Activated naive CD4-positive, alpha-beta T cell treated with Interleukin-2 at 50 U/mL for 16 hours (primary cell): ENCODE data around the gene KCTD18.

Source experiments
- DNase-seq: peaks from one replicate; pipeline ENCODE4 v3.0.0-alpha.2; 2020

KCTD18 gene

DNA sequence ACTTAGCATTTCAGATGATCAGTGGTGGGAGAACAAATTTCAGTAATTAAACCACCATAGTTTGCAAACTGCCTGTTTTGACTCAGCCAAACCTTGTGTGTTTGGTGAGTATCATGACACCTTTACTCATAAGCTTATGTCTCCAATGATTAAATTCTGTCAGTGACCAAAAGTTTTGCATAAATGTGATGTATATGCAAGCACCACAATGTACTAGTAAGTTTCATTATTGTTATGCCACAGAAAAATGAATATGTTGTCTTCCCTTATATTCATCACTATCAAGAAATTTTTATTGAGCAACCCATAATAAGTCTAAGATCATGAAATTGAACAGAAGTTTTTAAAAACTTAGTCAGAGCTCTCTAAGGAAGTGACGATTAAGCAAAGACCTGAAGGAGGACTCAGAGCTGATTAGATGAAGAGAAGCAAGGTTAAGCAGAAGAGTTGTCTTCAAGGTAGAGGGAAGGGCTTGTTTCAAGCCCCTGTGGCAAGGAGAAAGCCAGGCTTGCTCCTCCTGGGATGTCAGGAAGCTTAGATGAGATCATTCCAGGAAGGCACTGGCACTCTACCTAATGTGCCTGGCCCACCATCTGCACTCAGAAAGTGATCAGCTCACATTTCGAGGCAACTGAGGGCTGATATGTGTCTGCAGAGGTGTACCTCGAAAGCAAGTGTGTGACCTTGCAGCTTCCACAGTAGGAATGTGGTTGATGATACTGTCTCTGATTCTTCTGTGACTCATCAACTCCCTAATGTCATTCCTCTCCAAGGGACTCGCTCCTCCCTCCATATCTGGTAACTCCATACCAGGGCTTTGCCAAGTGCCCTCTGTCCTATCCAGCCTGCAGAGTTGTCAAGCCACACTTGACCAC, 54.7 kb downstream of the KCTD18 start:
- no peak for DNase-seq

GRCh38 chr2:200453853-200454534, 55.9 kb downstream of the KCTD18 start:
- DNase-seq = no peak

- no peak for DNase-seq
Measured at GRCh38 chr2:200453142-200453852, 56.6 kb downstream of the KCTD18 start.

- DNase-seq = no peak
Measured at GRCh38 chr2:200452377-200452776, 57.5 kb downstream of the KCTD18 start.

DNA sequence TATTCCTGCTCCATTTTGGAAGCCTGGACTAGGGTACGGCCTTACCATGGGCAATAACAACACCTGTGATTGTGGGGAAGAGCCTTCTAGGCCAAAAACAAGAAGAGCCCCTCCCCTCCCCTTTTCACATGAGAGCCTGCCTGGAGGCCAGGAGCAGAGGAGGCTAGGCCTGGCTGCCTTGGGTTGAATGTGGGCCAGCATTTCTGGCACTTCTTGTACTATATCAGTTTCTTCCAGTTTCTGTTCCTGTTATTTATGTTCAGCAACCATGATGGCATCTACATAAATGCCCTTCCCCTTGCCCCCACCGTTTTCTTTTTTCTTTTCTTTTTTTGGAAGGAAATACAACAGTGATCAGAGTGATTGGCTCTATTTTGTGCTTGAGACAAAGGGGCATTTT, 58.4 kb downstream of the KCTD18 start:
- no peak for DNase-seq

DNA sequence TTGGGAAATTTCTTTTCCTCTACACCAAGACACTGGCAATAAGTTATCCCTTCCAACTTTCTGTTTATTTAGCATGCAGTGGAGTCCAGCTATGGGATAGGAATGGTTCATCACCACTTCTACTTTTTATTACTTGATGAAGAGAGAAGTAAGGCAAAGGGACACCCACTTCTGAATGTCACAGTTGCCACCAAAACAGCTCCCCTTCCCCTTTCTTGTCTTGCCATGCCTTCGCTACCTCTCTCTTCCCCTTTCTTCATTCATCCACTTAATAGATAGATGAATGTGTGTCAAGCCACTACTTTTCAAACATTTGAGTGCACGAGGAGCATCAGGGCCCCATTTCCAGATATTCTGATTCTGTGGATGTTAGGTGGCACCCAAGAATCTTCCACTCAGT, 59.6 kb downstream of the KCTD18 start:
- DNase-seq = no peak

- no peak for DNase-seq
Measured at GRCh38 chr2:200449149-200449548, 60.7 kb downstream of the KCTD18 start.

GRCh38 chr2:200448455-200448854, 61.4 kb downstream of the KCTD18 start:
- no peak for DNase-seq

DNA sequence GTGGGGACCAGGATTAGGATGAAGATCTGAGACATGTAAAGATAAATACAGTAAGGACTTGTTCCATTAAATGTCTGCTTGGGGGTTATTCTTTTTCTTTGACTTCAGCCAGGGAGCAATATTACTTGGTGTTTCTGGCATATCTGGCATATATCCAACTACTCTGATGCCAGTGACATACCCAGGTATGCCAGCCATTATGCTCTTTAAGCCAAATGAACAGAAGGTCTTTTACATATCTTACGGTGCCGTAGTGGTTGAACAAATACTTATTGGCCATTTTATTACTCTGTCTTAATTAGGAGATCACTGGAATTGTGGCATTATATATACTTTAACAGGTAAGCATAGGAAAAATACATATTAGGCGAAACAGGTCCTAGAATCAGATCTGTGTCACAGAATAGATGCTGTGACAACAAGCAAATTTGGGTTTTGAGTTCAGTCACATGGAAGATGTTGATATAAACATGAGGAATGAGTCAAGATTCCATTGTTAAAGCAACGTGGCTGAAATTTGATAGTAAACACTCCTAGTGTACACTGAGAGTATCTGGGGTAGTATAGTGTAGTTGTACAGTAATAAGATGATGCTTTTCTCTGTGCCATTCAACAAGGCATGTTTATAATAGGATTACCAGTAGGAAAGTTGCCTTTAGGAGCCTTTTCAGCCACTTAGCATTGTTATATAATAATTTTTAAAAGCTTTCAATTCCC, 62.6 kb downstream of the KCTD18 start:
- no peak for DNase-seq

DNA sequence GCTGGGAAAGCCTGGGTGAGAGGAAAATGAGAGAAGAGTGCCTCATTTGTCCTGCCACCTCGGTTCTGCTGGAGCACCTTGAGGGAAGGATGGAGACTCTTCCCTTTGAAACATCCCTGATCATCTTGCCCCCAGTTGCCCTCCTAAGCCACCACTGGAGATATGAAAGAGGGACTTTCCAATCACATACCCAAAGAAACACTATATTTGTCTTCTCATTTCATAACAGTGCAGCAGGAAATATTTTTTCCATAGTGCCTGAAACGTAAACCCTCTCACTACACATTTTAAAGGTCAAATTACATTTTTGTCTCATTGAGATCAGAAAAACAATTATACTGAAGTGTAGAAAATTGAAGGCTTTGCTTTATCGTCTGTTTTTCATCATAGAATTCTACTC, 63.3 kb downstream of the KCTD18 start:
- DNase-seq = no peak

GRCh38 chr2:200445284-200445683, 64.6 kb downstream of the KCTD18 start:
- DNase-seq = no peak

DNA sequence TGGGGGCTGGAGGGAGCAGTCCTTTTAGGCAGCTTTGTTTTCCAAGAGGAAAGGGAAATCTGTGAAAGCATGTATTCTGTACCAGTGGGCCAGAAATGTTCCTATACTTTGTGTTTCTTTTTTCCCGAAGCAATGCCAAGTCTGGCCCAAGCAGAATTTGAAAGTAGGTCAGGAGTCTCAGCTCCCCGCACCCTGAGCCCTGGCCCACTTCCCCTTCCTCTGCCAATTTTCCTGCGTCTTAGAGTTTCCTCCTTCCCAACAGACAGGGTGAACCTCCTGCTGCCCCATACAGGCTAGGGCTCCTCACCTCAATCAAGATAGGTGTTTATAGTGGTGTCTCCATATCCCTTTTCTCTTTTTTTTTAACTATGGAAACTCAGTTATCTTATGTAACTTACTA, 65.3 kb downstream of the KCTD18 start:
- DNase-seq = no peak

DNA sequence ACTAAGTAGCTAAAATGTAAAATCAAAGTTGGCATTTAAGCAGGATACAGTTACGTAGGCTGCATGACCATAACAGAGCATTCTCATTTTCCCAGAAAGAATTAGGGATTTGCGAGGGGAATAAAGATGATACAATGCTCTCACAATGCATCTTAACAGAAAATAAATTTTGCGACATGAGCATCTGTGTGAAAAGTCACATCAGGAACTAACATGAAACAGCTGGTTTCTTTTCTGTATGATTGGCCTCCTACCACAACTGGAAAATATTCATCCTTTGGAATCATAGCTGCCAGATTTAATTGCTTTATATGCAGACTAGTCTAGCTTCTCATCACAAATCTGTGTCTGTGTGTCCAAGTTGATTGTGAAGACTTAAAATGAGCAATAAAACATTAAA, 66.0 kb downstream of the KCTD18 start:
- DNase-seq = no peak

DNA sequence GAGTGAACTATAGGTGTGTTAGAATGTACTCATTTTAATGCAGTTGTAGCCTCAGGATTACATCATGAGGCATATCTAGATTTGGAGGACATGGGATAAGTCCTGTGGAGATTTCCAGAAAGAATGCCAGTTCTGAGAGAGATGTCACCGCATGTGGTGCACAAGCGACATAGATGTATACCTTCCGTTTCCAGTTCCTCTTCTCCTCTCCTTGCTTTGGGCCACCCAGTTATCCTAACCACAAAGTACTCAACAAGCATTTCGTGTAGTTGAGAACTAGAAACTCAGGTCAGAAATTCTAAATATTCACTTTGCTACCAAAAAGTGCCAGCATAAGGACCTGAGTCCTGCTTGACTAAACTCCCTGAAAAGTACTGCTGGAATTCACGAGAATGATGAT, 66.5 kb downstream of the KCTD18 start:
- DNase-seq = no peak

DNA sequence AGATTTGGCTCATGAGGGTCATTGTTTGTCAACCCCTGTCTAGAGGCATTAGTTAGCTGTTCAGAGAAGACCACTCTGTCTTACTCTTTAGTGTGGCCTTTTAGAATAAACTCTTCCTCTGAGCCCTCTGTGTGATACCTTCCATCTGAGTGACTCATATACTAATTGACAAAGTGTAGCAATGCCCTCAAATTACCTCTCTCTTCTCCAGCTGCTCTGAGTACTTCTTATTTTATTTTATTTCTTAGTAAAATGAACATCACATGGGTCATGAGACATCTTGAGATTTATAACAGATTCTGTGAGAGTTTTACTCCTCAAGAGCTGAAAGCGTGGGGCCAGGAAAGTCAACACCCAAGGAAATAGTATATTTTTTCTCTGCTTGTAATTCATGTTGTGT, 67.4 kb downstream of the KCTD18 start:
- no peak for DNase-seq

DNA sequence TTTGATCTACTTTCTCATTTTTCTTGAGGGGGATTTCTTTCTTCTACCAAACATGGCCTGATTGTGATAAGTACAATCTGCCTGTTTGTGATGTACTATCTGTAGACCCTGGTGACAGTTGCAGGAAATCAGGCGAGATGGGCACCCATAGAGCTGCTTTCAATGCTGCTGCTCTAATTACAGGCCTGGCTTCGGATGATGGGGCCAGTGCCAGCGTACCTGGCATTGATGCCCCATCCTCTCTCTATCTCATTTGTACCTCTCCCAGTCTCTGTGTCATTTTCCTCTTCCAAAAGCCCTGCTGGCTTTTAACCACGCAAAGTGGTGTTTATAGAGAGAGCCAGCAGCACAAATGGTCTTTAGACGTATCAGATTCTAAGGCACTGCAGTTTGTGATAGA, 69.9 kb downstream of the KCTD18 start:
- no peak for DNase-seq
